CD4-positive, alpha-beta memory T cell (primary cell): ENCODE data around the gene ZNF169. TPM values are rescaled to one million over a fixed set of nuclear protein-coding genes. Genes with fewer than 3 reads are reported as not detected.
"Not testable (repeated sequence)": the region's sequence is repeated elsewhere in the genome, so short reads cannot be mapped to it uniquely, and the experiment has no call there.

ENCODE experiments used
- CTCF ChIA-PET: fragments of 350-600 bp; sonication (Branson Sonifier 250); formaldehyde crosslinking; loops from one replicate; lab custom pipeline; 2021; ENCODE audit warnings: inconsistent platforms; ENCODE audit not compliant: partially characterized antibody; lab: Charles Lee
- POLR2A ChIA-PET: fragments of 350-600 bp; sonication (Branson Sonifier 250); formaldehyde crosslinking; loops from one replicate; lab custom pipeline; 2021; ENCODE audit not compliant: partially characterized antibody; lab: Charles Lee
- DNase-seq, 5 donors: peaks; one replicate each; pipeline versions ENCODE4 v3.0.0 to v3.0.0-alpha.2; 2020 to 2022; ENCODE audit warnings: mixed read lengths in 1 of 5
- H3K27ac ChIP-seq: one replicate; pipeline ENCODE4 v1.7.0; 2013; ENCODE audit warnings: low read depth, low read length
- H3K27me3 ChIP-seq: 2 replicates; pipeline ENCODE4 v1.7.0; 2013; ENCODE audit warnings: mild to moderate bottlenecking, low read length, moderate library complexity; ENCODE audit not compliant: insufficient read depth
- H3K36me3 ChIP-seq: 2 replicates; pipeline ENCODE4 v1.7.0; 2013; ENCODE audit warnings: mild to moderate bottlenecking, low read length, moderate library complexity; ENCODE audit not compliant: insufficient read depth
- H3K4me1 ChIP-seq: 2 replicates; pipeline ENCODE4 v1.7.0; 2013; ENCODE audit warnings: mild to moderate bottlenecking, low read length, moderate library complexity; ENCODE audit not compliant: insufficient read depth
- H3K4me3 ChIP-seq, 2 donors: one replicate each; pipeline ENCODE4 v1.7.0; 2013; ENCODE audit warnings: low read length in 2 of 2, mild to moderate bottlenecking in 1 of 2
- H3K9me3 ChIP-seq, 2 donors: one replicate each; pipeline ENCODE4 v1.7.0; 2013; ENCODE audit warnings: low read length in 2 of 2, control low read depth in 1 of 2; ENCODE audit not compliant: control insufficient read depth in 1 of 2
- H3K27ac Mint-ChIP-seq, 7 donors: one replicate each; pipeline ENCODE4 v1.8.0; 2020 to 2021; ENCODE audit warnings: mixed read lengths in 7 of 7, mild to moderate bottlenecking in 6 of 7, inconsistent platforms in 3 of 7, moderate library complexity in 3 of 7
- H3K27me3 Mint-ChIP-seq, 2 donors: one replicate each; pipeline ENCODE4 v1.8.0; 2020 to 2021; ENCODE audit warnings: mixed read lengths in 2 of 2
- H3K36me3 Mint-ChIP-seq, 2 donors: one replicate each; pipeline ENCODE4 v1.8.0; 2020 to 2021; ENCODE audit warnings: mixed read lengths in 2 of 2, inconsistent platforms in 1 of 2, mild to moderate bottlenecking in 1 of 2
- H3K4me1 Mint-ChIP-seq, 4 donors: one replicate each; pipeline ENCODE4 v1.8.0; 2020 to 2021; ENCODE audit warnings: mixed read lengths in 4 of 4, mild to moderate bottlenecking in 1 of 4
- H3K4me3 Mint-ChIP-seq, 8 donors: one replicate each; pipeline ENCODE4 v1.8.0; 2020 to 2021; ENCODE audit warnings: mixed read lengths in 8 of 8, mild to moderate bottlenecking in 7 of 8, moderate library complexity in 6 of 8, inconsistent platforms in 3 of 8
- H3K9me3 Mint-ChIP-seq, 8 donors: one replicate each; pipeline ENCODE4 v1.8.0; 2020 to 2021; ENCODE audit warnings: mixed read lengths in 8 of 8, mild to moderate bottlenecking in 5 of 8, inconsistent platforms in 3 of 8, moderate library complexity in 1 of 8
- intact Hi-C: fragments of 100-400 bp; cut with micrococcal nuclease; formaldehyde crosslinking; loops from one replicate; pipeline ENCODE4 v1.15.1; 2023
- polyA plus RNA-seq, 2 donors: library from polyadenylated mRNA; unstranded; fragments of 300-500 nt; fragmentation: Illumina TruSeq; gene quantifications; one replicate each; pipeline ENCODE4 v1.2.3, GENCODE V29; 2021
- total RNA-seq, 2 experiments: library from RNA; stranded (reverse); gene quantifications; one replicate each; pipeline ENCODE4 v1.2.3, GENCODE V29; 2021

ZNF169 gene
- total and polyA plus RNA-seq, 4 experiments from 2014 or later, result 4.2 to 25.2 (median 13.3) TPM

DNA sequence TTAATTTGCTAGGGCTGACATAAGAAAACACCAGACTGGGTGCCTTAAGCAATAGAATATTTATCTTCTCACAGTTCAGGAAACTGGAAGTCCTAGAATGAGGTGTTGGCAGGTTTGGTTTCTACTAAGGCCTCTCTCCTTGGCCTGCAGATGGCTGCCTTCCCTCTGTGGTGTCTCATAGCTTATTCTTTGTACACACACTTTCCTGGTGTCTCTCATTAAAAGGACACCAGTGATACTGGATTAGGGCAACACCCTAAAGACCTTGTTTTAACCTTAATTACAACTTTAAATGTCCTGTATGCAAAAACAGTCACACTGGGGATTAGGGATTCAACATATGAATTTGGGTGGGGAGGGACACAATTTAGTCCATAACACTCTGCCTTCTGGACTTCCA, 44.2 kb downstream of the ZNF169 start:
- Histone ChIP-seq H3K27me3 (no peaks in the 10 kb centered on the region), H3K36me3 (no peaks in the 10 kb centered on the region), H3K4me3 (no peak overlapping the region), H3K4me1 (no peaks in the 10 kb centered on the region), H3K9me3 (no peaks in the 10 kb centered on the region), H3K27ac (no peak overlapping the region)
- no peaks in the 10 kb centered on the region for H3K4me1 Mint-ChIP-seq
- H3K9me3 Mint-ChIP-seq, result no peaks in the 10 kb centered on the region
- H3K4me3 Mint-ChIP-seq, result no peak overlapping the region
- POLR2A ChIA-PET, result no interaction called here
- intact Hi-C loops, result no loop called here
- no peak overlapping the region for H3K27ac Mint-ChIP-seq
- peaks cover 17 to 21% of the 10 kb centered on the region in 2 donors for H3K36me3 Mint-ChIP-seq
- H3K27me3 Mint-ChIP-seq, result no peaks in the 10 kb centered on the region
- CTCF ChIA-PET, result no interaction called here
- no peak for DNase-seq

DNA sequence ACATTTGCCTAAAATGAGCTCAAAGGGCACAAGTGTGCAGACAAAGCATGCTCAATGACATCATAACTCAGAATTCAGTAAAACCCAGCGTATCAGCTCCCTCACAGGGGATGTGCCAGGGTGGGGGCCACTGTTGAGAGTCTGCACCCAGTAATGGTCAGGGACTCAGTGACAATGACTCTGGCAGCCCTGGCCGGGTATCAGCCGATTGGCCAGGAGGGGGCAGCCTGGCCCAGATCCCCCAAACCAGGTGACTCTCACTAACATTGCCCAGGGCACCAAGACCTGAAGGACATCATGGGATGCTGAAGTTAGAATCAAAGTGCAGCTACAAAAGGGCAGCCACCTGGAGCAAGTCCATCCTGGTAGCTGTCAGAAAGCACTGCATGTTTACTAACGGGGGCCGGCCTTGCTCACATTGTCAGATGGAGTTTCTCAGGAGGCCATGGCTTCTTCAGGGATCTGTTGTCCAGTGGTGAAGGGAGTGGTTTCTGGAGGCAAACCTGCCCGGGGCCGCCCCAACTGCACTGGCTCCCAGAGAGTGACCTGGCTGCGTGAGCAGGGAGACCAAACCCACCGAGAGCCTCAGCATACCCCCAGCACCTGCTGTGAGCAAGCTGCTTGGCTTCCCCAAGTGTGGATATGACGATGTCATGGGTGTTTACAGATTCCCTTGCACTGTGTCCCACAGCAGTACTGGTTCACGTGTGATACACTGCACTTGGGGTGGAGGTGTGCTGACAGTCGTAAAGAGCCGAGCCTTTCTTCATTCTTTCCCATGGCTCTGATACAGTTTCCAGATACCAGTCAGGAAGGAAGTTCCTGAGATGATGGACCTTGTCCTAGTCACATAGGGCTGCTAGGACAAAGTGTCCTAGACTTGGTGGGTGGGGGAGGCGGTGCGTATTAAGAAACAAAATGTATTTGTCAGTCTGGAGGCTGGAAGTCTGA, 56.2 kb downstream of the ZNF169 start:
- intact Hi-C loops, CTCF ChIA-PET, H3K4me1 Mint-ChIP-seq, H3K36me3 ChIP-seq, H3K4me1 ChIP-seq, DNase-seq, POLR2A ChIA-PET, H3K27ac Mint-ChIP-seq, H3K4me3 Mint-ChIP-seq, H3K27me3 ChIP-seq, H3K36me3 Mint-ChIP-seq, H3K9me3 ChIP-seq, H3K4me3 ChIP-seq, H3K27me3 Mint-ChIP-seq, H3K27ac ChIP-seq, H3K9me3 Mint-ChIP-seq: not testable (repeated sequence)

DNA sequence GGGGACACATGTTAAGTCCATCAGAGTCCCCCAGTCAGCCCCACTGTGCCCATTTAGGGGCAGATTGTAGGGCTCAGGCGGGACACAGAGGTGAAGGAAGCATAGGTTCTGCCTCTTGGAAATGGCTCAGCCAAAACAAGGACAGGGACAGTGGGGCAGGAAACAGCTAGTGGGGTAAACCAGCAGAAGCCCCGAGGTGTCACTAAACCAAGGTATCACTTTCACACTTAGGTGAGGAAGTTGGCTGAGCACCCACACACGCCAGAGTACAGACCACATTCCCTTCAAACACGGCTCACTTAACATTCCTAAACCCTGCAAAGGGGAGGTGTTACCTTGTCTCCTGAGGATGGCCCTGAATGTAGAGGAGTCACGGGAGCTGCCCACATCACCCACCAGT, 57.1 kb downstream of the ZNF169 start:
- H3K4me1 Mint-ChIP-seq, H3K36me3 ChIP-seq, DNase-seq, H3K9me3 Mint-ChIP-seq, H3K27me3 ChIP-seq, H3K27ac Mint-ChIP-seq, H3K4me3 ChIP-seq, H3K9me3 ChIP-seq, H3K4me1 ChIP-seq, H3K27ac ChIP-seq, intact Hi-C loops, H3K4me3 Mint-ChIP-seq, H3K36me3 Mint-ChIP-seq, CTCF ChIA-PET, H3K27me3 Mint-ChIP-seq, POLR2A ChIA-PET: not testable (repeated sequence)

DNA sequence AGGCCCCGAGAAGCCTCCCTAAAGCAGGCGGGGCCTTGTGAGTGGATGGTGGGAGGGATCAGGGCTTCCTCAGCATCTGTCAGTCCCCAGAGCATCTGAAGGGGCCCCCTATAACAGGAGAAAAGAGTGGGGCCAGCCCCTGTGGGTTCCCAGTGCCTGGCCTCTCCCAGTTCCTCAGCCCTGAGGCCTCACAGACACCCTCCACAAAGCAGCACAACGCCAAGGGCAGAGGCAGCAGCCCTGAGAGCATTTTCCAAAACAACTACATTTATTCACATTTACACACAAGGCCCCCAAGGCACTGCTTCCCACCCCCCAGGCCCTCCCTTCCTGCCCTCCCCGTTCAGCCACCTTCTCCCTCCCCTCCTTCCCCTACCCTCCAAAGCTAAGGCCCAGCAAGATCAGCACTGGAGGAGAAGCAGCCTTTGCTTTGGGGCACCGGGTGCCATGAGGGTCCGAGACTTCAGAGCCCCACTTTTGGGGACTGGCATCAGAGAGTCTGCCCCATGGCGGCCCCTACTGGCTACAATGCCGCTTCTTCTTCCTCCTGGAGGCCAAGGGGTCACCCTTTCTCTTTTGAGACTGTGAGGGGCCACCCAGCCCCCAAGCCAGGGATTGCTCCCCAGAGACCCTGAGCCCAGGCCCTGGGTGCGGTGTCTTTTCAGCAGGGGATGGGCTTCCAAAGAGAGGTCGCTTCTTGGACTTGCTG, 59.0 kb downstream of the ZNF169 start:
- H3K9me3 ChIP-seq, H3K36me3 ChIP-seq, H3K4me3 Mint-ChIP-seq, H3K4me3 ChIP-seq, H3K4me1 Mint-ChIP-seq, POLR2A ChIA-PET, H3K27me3 Mint-ChIP-seq, H3K27me3 ChIP-seq, CTCF ChIA-PET, H3K36me3 Mint-ChIP-seq, DNase-seq, intact Hi-C loops, H3K27ac Mint-ChIP-seq, H3K4me1 ChIP-seq, H3K27ac ChIP-seq, H3K9me3 Mint-ChIP-seq: not testable (repeated sequence)

DNA sequence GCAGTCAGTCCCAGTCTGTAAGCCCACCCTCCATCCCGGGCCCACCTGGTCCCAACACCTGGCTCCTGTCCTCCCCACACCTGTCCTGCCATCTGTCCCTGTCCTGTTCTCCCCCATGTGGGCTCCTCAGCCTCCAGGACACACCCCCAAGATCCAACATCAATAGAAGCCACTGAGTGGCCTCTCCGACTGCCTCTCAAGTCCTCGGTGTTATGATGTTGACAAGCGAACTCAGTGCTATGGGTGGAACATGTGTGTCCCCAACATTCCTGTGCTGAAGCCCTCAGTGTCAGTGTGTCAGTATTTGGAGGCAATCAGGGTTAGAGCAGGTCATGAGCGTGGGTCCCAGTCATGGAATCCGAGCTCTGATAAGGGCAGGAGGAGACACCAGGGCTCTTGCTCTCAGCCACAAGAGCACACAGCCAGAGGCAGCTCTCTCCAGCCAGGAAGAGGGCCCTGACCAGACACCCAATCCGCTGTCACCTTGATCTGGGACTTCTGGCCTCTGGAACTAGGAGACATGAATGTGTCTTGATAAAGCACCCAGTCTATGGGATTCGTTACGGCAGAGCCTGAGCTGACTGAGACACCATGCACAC, 63.3 kb downstream of the ZNF169 start:
- H3K27ac Mint-ChIP-seq, H3K4me1 ChIP-seq, H3K4me3 Mint-ChIP-seq, H3K9me3 ChIP-seq, H3K36me3 Mint-ChIP-seq, H3K9me3 Mint-ChIP-seq, DNase-seq, CTCF ChIA-PET, intact Hi-C loops, H3K27ac ChIP-seq, H3K36me3 ChIP-seq, H3K27me3 ChIP-seq, H3K27me3 Mint-ChIP-seq, H3K4me1 Mint-ChIP-seq, H3K4me3 ChIP-seq, POLR2A ChIA-PET: not testable (repeated sequence)

DNA sequence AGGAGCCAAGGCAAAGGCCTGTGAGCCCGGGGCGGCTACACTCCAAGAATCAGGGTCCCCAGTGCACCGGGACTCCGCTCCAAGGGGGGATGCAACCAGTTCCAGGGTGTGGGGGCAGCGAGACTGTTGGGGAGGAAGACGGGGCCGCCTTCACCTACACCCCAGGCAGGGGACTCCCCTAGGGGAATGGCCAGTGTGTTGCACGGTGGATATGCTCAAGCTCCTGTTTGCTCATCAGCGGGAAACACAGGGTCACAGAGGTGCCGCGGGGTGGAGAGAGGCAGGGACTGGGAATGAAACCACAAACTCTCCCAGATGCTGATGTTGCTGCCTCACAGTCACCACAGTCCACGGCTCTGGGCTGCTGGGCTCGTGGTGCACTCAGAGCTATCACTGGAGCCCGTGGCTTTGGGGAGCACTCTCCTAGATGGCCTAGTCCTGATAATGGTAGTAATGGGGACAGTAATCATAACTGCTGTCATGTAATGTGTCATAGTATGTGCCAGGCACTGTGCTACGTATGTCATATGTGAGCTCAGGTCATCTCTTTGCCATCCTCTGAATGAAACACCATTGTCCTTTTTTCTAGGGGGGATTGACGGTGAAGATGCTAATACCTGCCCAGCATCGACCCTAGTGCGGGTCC, 64.2 kb downstream of the ZNF169 start:
- H3K27ac ChIP-seq, H3K36me3 ChIP-seq, H3K4me3 Mint-ChIP-seq, H3K27me3 Mint-ChIP-seq, POLR2A ChIA-PET, H3K4me3 ChIP-seq, CTCF ChIA-PET, H3K27ac Mint-ChIP-seq, intact Hi-C loops, H3K9me3 Mint-ChIP-seq, H3K4me1 ChIP-seq, H3K4me1 Mint-ChIP-seq, DNase-seq, H3K9me3 ChIP-seq, H3K27me3 ChIP-seq, H3K36me3 Mint-ChIP-seq: not testable (repeated sequence)

DNA sequence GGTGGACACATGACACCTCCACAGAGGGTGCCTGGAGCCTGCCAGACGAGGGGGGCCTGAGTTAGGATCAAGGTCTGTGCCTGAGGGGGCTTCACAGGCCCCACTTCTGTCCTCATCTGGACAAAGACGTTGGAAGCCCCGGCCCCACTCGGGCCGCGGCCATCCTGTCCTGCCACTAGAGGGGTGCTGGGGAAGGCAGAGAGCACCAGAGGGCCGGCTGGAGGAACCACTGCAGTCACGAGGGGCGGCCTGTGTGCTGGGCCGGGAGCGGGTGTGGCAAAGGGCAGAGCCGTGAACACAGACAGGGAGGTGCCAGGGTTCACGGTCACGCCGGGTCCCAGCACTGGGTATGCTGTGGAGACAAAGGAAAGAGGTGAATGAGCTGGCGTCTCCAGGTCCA, 66.5 kb downstream of the ZNF169 start:
- H3K27me3 Mint-ChIP-seq, intact Hi-C loops: not testable (repeated sequence)

More for the DNA sequence above, 66.5 kb downstream of the ZNF169 start:
- H3K27me3 ChIP-seq, H3K9me3 Mint-ChIP-seq, DNase-seq, H3K36me3 ChIP-seq, H3K36me3 Mint-ChIP-seq, H3K9me3 ChIP-seq, H3K4me1 ChIP-seq, H3K4me3 Mint-ChIP-seq, CTCF ChIA-PET, POLR2A ChIA-PET, H3K27ac ChIP-seq, H3K27ac Mint-ChIP-seq, H3K4me3 ChIP-seq, H3K4me1 Mint-ChIP-seq: not testable (repeated sequence)
